ENCODE measurements around the gene SLX9. TPM values are rescaled to one million over a fixed set of nuclear protein-coding genes. Genes with fewer than 3 reads are reported as not detected.

Gene SLX9
- total RNA-seq (10 to 100 TPM in 6 of 7 donors, 1 to 10 TPM in 1; 6.1 to 30.6 (median 26.4) TPM), polyA plus RNA-seq (10 to 100 TPM; 16.4 to 35.4 (median 28.5) TPM)
- long read RNA-seq, donor 1, transcript FAM207A-202 (6 exons, 880 nt): major isoform, 6 of 22 reads
- long read RNA-seq, donor 1, partial matches to known transcripts: 14 of 22 reads
- long read RNA-seq, donor 1, other reads (novel, unspliced or antisense): 0 of 22 reads
- long read RNA-seq, donor 2, transcript FAM207A-201 (6 exons, 927 nt): major isoform, 6 of 8 reads
- long read RNA-seq, donor 2, partial matches to known transcripts: 0 of 8 reads
- long read RNA-seq, donor 2, other reads (novel, unspliced or antisense): 0 of 8 reads

- H3K27ac ChIP-seq: peak within 1 kb of the TSS; percentile 61 to 86 (median 78)
- peak within 1 kb of the TSS; percentile 75 to 99 (median 98) for H3K4me3 ChIP-seq
- no peaks in the 10 kb centered on the region for H3K9me3 ChIP-seq
- TF ChIP-seq POLR2A (IDR thresholded peaks at IDR 0.05): peak in 1 of 3 donors; percentile 20
- peak; percentile 86 to 93 (median 87) for TF ChIP-seq POLR2AphosphoS5 (IDR thresholded peaks at IDR 0.05)
- TF ChIP-seq CTCF (IDR thresholded peaks at IDR 0.05 in 8 of 11, conservative IDR thresholded peaks at IDR 0.05 in 3 of 11): peak in 4 of 11 experiments; percentile 11 to 21 (median 19)
- DNase-seq: peak; percentile 95
- peaks cover 0 to 30% (median 14%) of the 10 kb centered on the region in 6 donors for H3K36me3 ChIP-seq
- peaks cover 24 to 62% (median 43%) of the 10 kb centered on the region in 6 donors for H3K4me1 ChIP-seq
- H3K27me3 ChIP-seq (replicated peaks in 1 of 7): no peaks in the 10 kb centered on the region
- WGBS, 5 donors: 1 to 18% (median 2%) methylated on average over 6 to 69 of the region's 69 CpGs
- intact Hi-C loops (cut with DNase I; ENCODE audit: low total_unique reads): no loop called here
These were observed at the start of gene SLX9 for GRCh38 chr21:44939532-44940115. TSS of gene SLX9 (plus strand) at chr21:44940029. CDS start at chr21:44940058, 29 bp downstream.

- no peak overlapping the region for H3K27ac ChIP-seq
- H3K9me3 ChIP-seq: no peaks in the 10 kb centered on the region
- no peaks in the 10 kb centered on the region for H3K27me3 ChIP-seq (replicated peaks in 1 of 7)
- TF ChIP-seq POLR2AphosphoS5 (IDR thresholded peaks at IDR 0.05) (peak in 1 of 3 donors; percentile 65), CTCF (IDR thresholded peaks at IDR 0.05 in 8 of 11, conservative IDR thresholded peaks at IDR 0.05 in 3 of 11) (no peak)
- intact Hi-C loops (cut with DNase I; ENCODE audit: low total_unique reads): loop anchor here (5.0 kb wide), 1 partner anchor 42 kb away; no protein-coding TSS in a partner anchor
- H3K4me3 ChIP-seq: no peak overlapping the region
- DNase-seq: peak; percentile 69
- H3K36me3 ChIP-seq: peaks cover 0 to 99% (median 79%) of the 10 kb centered on the region in 6 donors
- WGBS, 5 donors: 81 to 86% (median 85%) methylated on average over 15 to 24 of the region's 24 CpGs
- H3K4me1 ChIP-seq: peaks cover 0 to 66% (median 21%) of the 10 kb centered on the region in 6 donors
These were observed 49.4 kb upstream of the SLX9 start for GRCh38 chr21:44890338-44890931.

- intact Hi-C loops (cut with DNase I; ENCODE audit: low total_unique reads): loop anchor here (5.0 kb wide), 1 partner anchor 41 kb away; no protein-coding TSS in a partner anchor
- no peak for TF ChIP-seq POLR2A (IDR thresholded peaks at IDR 0.05)
- TF ChIP-seq POLR2AphosphoS5 (IDR thresholded peaks at IDR 0.05): peak in 1 of 3 donors; percentile 15
- peaks cover 0 to 70% (median 21%) of the 10 kb centered on the region in 6 donors for H3K4me1 ChIP-seq
- peak; percentile 78 for DNase-seq
- 81 to 88% (median 86%) methylated on average over 7 to 9 of the region's 9 CpGs for WGBS, 5 donors
- H3K4me3 ChIP-seq: no peak overlapping the region
- H3K9me3 ChIP-seq: no peaks in the 10 kb centered on the region
- H3K27me3 ChIP-seq (replicated peaks in 1 of 7): no peaks in the 10 kb centered on the region
- H3K36me3 ChIP-seq: peaks cover 0 to 99% (median 74%) of the 10 kb centered on the region in 6 donors
- peak overlapping the region in 2 of 8 donors; percentile 11 to 26 for H3K27ac ChIP-seq
These were observed 48.8 kb upstream of the SLX9 start for GRCh38 chr21:44890961-44891541.

GRCh38 chr21:44891631-44892031, 48.2 kb upstream of the SLX9 start:
- 89 to 97% (median 91%) methylated on average over 12 to 15 of the region's 15 CpGs for WGBS, 5 donors
- Histone ChIP-seq H3K27ac (peak overlapping the region in 2 of 8 donors; percentile 9 to 11), H3K4me1 (peaks cover 0 to 74% (median 21%) of the 10 kb centered on the region in 6 donors), H3K4me3 (no peak overlapping the region), H3K27me3 (replicated peaks in 1 of 7) (no peaks in the 10 kb centered on the region), H3K9me3 (no peaks in the 10 kb centered on the region), H3K36me3 (peaks cover 0 to 99% (median 71%) of the 10 kb centered on the region in 6 donors)
- no peak for DNase-seq
- intact Hi-C loops (cut with DNase I; ENCODE audit: low total_unique reads): loop anchor here (5.0 kb wide), 1 partner anchor 41 kb away; no protein-coding TSS in a partner anchor
- TF ChIP-seq POLR2A (IDR thresholded peaks at IDR 0.05) (no peak), POLR2AphosphoS5 (IDR thresholded peaks at IDR 0.05) (peak in 1 of 3 donors; percentile 53)
